Panc1 (cell line): ENCODE measurements around the gene CHKB.

Experiments
- POLR2AphosphoS5 ChIP-seq: IDR thresholded peaks from 2 replicates; pipeline ENCODE4 v1.6.1; 2012; ENCODE audit warnings: mild to moderate bottlenecking, low read depth, low read length, moderate library complexity
- TF ChIP-seq, protein P1 (sequence below): fragments of 450-650 bp; IDR thresholded peaks from 2 replicates; pipeline ENCODE4 v1.5.1; 2017; ENCODE audit warnings: mild to moderate bottlenecking
- TF ChIP-seq, protein P2 (sequence below), 2 experiments: IDR thresholded peaks; 2 replicates each; pipeline ENCODE4 v1.6.1; 2011 to 2012; ENCODE audit warnings: low read depth in 2 of 2, control low read depth in 1 of 2, low read length in 1 of 2, mild to moderate bottlenecking in 1 of 2, moderate library complexity in 1 of 2; ENCODE audit not compliant: insufficient read depth in 1 of 2

DNA sequence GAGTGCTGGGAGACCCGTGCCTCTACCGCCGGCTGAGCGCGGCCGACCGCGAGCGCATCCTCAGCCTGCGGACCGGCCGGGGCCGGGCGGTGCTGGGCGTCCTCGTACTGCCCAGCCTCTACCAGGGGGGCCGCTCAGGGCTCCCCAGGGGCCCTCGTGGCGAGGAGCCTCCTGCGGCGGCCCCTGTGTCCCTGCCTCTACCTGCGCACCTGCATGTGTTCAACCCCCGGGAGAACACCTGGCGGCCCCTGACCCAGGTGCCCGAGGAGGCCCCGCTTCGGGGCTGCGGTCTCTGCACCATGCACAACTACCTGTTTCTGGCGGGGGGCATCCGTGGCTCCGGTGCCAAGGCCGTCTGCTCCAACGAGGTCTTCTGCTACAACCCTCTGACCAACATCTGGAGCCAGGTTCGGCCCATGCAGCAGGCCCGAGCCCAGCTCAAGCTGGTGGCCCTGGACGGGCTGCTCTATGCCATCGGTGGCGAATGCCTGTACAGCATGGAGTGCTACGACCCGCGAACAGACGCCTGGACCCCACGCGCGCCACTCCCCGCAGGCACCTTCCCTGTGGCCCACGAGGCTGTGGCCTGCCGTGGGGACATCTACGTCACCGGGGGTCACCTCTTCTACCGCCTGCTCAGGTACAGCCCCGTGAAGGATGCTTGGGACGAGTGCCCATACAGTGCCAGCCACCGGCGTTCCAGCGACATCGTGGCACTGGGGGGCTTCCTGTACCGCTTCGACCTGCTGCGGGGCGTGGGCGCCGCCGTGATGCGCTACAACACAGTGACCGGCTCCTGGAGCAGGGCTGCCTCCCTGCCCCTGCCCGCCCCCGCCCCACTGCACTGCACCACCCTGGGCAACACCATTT is 33.5 kb downstream of the CHKB start:
- TF ChIP-seq, protein P1, sequence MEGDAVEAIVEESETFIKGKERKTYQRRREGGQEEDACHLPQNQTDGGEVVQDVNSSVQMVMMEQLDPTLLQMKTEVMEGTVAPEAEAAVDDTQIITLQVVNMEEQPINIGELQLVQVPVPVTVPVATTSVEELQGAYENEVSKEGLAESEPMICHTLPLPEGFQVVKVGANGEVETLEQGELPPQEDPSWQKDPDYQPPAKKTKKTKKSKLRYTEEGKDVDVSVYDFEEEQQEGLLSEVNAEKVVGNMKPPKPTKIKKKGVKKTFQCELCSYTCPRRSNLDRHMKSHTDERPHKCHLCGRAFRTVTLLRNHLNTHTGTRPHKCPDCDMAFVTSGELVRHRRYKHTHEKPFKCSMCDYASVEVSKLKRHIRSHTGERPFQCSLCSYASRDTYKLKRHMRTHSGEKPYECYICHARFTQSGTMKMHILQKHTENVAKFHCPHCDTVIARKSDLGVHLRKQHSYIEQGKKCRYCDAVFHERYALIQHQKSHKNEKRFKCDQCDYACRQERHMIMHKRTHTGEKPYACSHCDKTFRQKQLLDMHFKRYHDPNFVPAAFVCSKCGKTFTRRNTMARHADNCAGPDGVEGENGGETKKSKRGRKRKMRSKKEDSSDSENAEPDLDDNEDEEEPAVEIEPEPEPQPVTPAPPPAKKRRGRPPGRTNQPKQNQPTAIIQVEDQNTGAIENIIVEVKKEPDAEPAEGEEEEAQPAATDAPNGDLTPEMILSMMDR: no peak
- no peak for TF ChIP-seq POLR2AphosphoS5
- TF ChIP-seq, protein P2, sequence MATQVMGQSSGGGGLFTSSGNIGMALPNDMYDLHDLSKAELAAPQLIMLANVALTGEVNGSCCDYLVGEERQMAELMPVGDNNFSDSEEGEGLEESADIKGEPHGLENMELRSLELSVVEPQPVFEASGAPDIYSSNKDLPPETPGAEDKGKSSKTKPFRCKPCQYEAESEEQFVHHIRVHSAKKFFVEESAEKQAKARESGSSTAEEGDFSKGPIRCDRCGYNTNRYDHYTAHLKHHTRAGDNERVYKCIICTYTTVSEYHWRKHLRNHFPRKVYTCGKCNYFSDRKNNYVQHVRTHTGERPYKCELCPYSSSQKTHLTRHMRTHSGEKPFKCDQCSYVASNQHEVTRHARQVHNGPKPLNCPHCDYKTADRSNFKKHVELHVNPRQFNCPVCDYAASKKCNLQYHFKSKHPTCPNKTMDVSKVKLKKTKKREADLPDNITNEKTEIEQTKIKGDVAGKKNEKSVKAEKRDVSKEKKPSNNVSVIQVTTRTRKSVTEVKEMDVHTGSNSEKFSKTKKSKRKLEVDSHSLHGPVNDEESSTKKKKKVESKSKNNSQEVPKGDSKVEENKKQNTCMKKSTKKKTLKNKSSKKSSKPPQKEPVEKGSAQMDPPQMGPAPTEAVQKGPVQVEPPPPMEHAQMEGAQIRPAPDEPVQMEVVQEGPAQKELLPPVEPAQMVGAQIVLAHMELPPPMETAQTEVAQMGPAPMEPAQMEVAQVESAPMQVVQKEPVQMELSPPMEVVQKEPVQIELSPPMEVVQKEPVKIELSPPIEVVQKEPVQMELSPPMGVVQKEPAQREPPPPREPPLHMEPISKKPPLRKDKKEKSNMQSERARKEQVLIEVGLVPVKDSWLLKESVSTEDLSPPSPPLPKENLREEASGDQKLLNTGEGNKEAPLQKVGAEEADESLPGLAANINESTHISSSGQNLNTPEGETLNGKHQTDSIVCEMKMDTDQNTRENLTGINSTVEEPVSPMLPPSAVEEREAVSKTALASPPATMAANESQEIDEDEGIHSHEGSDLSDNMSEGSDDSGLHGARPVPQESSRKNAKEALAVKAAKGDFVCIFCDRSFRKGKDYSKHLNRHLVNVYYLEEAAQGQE (IDR thresholded peaks at IDR 0.05; ENCODE audit: insufficient read depth in 1 of 2, low read depth in 2 of 2, low read length in 1 of 2): no peak
